HG03378 (cell line): ENCODE data around the gene BEST4.
"Not testable (repeated sequence)": the region's sequence is repeated elsewhere in the genome, so short reads cannot be mapped to it uniquely, and the experiment has no call there.

ENCODE experiments used
- ATAC-seq: cut with Tn5 transposase; IDR thresholded peaks from one replicate; pipeline ENCODE4 v1.9.1; 2021; ENCODE audit warnings: mild to moderate bottlenecking, moderate library complexity; ENCODE audit not compliant: unreplicated experiment

BEST4 gene

GRCh38 chr1:44803062-44803311, 15.0 kb upstream of the BEST4 start:
- ATAC-seq = no peak

- no peak for ATAC-seq
These were observed 14.5 kb upstream of the BEST4 start for GRCh38 chr1:44802306-44803061.

- ATAC-seq = no peak
These were observed 13.7 kb upstream of the BEST4 start for GRCh38 chr1:44801491-44802305.

DNA sequence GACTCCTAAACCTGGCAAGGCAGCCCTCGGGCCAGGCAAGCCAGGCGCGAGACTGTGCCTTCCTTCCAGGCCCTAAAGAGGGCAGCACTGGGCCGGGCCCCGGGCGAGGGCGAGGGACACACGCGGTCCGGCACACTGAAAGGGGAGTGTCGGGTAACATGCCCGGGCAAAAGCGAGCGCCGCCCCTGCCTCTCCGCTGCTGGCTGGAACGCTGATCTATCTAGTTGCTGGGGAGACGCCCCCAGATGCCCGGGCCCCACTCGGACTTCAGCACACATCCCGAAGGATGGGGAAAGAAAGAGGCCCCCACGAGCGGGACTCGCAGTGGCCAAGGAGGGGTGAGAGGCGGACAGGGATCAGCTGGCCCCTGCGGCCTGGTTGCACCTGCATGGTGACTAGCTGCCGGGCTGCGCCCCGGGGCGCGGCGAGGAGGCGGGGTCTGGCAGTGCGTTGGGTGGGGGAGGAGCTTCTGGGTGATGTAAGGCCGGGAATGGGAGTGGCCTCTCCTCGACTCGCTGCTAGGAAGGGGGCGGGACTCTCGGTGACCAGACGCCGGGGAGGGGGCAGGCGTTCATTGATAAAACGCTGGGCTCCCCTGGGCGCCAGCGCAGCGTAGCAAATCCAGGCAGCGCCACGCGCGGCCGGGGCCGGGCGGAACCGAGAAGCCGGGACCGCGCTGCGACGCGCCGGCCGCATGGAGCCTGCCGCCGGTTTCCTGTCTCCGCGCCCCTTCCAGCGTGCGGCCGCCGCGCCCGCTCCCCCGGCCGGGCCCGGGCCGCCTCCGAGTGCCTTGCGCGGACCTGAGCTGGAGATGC, 12.0 kb upstream of the BEST4 start, which contains the start of gene PLK3:
Gene PLK3, plus strand, starts transcription at position 608 of the 815 bp plus-strand sequence. Its CDS starts 87 bp downstream, at position 695.
- ATAC-seq = peak; percentile 67

- ATAC-seq = no peak
These were observed 10.8 kb upstream of the BEST4 start for GRCh38 chr1:44798481-44799365.

DNA sequence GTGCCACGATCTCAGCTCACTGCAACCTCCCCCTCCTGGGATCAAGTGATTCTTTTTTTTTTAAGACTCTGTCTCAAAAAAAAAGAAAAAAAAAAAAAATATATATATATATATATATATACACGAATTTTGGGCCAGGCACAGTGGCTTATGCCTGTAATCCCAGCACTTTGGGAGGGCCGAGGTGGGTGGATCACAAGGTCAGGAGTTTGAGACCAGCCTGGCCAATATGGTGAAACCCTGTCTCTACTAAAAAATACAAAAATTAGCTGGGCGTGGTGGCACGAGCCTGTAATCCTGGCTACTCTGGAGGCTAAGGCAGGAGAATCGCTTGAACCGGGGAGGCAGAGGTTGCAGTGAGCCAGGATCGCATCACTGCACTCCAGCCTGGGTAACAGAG, 9.9 kb upstream of the BEST4 start:
- ATAC-seq = not testable (repeated sequence)

GRCh38 chr1:44792736-44793502, 4.9 kb upstream of the BEST4 start:
- ATAC-seq = no peak

DNA sequence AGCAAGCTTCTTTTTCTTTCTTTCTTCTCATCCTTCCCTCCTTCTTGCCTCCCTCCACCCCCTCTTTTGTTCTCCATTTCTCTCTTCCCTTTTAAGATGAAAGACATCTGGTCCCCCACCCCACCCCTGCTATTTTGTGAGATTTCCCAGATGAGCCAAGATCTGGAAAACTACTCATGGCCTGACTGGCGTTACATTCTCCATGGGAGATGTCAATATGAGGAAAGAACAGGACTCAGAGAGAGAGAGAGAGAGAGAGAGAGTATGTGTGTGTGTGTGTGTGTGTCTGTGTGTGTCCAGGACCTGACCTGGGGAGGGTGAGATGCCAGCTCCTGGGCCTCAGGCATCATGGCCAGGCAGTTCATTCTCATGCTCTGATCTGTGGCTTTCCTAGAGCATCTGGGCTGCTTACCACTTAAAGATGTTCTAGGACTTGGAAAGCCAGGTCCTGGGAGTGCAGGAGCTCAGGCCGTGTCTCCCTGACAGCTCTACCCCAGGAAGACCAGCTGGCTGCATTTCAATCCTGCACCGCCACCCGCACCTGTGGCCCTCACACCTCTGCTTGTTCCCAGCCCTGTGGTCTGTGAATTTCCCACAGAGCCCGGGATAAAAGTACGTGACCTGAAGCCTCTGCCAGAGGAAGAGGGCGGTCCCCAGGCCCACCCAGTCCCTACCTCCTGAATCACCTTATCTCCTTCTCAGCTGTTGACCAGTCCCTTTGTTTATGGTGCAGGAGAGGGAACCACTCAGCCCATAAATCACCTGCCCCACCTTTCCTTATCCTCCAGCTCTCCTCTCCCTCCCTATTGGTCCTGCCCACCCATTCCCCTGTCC, 3.2 kb upstream of the BEST4 start:
- ATAC-seq = no peak

DNA sequence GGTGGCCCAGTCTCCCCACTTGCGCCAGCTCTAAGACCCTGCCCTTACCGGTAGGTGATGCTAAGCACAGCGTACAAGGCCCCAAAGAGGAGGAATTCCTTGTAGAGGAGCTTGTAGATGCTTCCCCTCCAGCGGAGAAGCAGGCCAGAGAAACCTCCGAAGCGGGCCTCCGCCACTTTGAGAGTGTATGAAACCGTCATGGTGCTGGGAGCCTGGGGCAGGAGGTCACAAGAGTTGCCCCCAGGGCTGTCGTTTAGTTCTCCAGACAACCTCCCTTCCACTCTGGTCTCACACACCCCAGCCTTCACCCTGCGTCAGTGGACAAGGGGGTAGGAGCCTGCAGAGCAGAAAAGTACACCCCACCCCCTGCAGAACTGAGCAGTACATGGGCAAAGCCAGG, 464 bp downstream of the BEST4 start:
- no peak for ATAC-seq

DNA sequence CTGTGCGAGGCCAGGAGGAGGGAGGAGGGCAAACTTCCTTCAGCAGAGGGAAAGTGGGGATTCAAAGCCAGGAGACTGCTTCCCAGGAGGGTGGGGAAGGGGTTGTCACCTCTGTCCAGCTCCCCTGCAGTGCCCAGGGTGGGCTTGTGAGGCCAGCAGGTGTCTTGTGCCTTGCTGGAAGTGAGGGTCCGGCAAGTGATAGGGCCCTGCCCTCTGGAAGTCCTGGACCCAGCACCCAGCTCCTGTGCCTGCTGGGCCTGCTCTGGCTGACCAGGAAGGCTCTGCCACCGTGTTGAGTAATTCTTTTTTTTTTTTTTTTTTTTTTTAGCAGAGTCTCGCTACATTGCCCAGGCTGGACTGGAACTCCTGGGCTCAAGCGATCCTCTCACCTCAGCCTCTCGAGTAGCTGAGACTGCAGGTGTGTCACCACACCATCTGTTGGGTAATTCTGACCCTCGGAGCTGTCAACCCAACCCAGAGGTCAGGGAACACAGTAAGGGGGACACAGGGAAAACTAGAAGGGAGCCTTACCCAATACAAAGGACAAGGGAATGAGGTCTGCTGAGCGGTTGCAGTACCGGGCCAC, 1.0 kb downstream of the BEST4 start:
- no peak for ATAC-seq

- ATAC-seq = no peak
These were observed 1.7 kb downstream of the BEST4 start for GRCh38 chr1:44786138-44786840.

DNA sequence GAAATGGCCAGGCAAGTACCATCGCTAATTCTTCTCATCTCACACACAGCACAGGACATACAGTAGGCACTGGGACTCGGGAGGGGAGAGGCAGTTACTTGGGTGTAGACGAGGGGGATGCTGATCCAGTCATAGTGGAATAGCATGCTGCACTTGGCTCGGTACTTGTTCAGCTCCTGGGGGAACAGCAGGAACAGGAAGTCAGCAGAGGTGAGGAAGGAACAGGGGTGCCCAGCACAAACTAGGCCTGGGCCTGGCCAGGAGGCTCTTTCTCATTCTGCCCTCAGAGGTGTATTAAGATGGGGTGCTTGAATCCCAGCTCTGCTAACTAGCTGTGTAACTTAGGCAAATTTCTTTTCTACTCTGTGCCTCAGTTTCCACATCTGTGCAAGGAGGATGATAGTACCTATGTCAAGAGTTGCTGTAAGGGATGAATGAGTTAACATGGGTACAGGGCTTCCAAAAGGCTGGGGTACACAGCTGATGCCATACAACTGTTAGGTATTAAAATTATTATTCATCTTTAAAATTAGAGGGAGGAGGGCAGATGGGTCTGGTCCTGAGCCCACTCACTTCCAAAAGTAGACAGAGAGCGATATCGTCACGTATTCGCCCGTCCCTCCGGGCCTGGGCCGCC, 2.4 kb downstream of the BEST4 start:
- ATAC-seq = no peak

GRCh38 chr1:44785029-44785380, 3.0 kb downstream of the BEST4 start:
- no peak for ATAC-seq

DNA sequence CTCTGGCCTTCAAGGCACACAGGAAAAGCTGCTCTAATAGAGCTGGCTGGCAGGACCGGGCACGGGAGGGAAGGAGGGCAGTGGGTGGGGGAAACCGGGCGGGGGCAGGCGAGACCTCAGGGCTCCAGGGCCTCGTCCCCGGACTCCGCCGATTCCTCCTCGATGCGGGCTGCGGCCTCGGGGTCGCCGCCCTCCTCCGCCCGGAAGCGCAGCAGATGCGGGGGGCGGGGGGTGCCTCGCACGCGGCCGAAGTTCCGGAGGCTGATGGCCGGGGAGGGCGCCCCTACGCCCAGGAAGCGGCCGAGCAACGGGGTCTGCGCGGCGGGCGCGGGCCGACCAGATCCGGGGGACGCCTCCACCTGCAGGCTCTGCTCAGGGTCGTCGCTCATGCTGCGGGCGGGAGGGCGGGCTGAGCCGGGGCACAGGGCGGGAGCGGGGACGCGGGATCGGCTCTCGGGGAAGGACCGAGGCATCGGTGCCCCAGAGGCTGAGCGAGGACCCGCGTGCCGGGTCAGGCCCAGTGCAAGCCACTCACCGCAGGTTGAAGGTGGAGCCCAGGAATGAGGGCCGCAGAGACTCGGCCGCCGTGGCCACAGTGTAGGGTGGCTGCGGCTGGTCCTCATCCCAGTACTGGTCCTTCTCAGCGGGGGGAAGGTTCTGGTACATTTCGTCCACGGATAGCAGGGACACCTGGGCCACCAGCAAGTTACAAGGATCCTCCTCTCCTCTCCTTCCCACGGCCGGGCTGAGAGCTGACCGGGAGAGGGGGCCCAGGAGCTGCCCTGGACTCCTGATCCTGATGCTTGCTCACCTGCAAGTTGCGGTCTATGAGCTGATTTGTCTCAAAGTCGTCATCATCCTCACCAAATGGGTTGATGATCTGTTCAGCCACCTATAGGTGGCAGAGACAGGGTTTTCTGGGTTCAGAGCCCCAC, 3.6 kb downstream of the BEST4 start:
- ATAC-seq = no peak

GRCh38 chr1:44783697-44784093, 4.3 kb downstream of the BEST4 start:
- no peak for ATAC-seq

GRCh38 chr1:44780583-44781121, 7.3 kb downstream of the BEST4 start:
- no peak for ATAC-seq
